Neural cell (in vitro differentiated cells): Measurements from ENCODE around the gene TENM3.

ENCODE experiments used
- CTCF ChIP-seq: fragments of 450-650 bp; IDR thresholded peaks from 2 replicates; pipeline ENCODE4 v1.5.1; 2014; ENCODE audit warnings: antibody characterized with exemption, mild to moderate bottlenecking, moderate library complexity; ENCODE audit not compliant: poor library complexity, severe bottlenecking
- EP300 ChIP-seq: fragments of 450-650 bp; conservative IDR thresholded peaks from 2 replicates; pipeline ENCODE4 v1.6.1; 2014; ENCODE audit warnings: antibody characterized with exemption, mild to moderate bottlenecking, moderate library complexity; ENCODE audit not compliant: poor library complexity, severe bottlenecking
- MXI1 ChIP-seq: fragments of 450-650 bp; conservative IDR thresholded peaks from 2 replicates; pipeline ENCODE4 v1.6.1; 2014; ENCODE audit warnings: antibody characterized with exemption, mild to moderate bottlenecking; ENCODE audit not compliant: poor library complexity, severe bottlenecking
- POLR2AphosphoS5 ChIP-seq: IDR thresholded peaks from 2 replicates; pipeline ENCODE4 v1.6.1; 2012
- RAD21 ChIP-seq: fragments of 450-650 bp; conservative IDR thresholded peaks from 2 replicates; pipeline ENCODE4 v1.6.1; 2014; ENCODE audit warnings: antibody characterized with exemption, mild to moderate bottlenecking, moderate library complexity
- REST ChIP-seq: IDR thresholded peaks from 2 replicates; pipeline ENCODE4 v1.6.1; 2012; ENCODE audit warnings: borderline replicate concordance
- SMC3 ChIP-seq: fragments of 450-650 bp; conservative IDR thresholded peaks from 2 replicates; pipeline ENCODE4 v1.6.1; 2014; ENCODE audit warnings: antibody characterized with exemption, mild to moderate bottlenecking, moderate library complexity; ENCODE audit not compliant: poor library complexity
- TAF1 ChIP-seq: IDR thresholded peaks from 2 replicates; pipeline ENCODE4 v1.6.1; 2012; ENCODE audit warnings: low read depth

- TF ChIP-seq CTCF (no peak), TAF1 (no peak), MXI1 (no peak), POLR2AphosphoS5 (no peak), REST (no peak), EP300 (no peak), RAD21 (no peak), SMC3 (no peak)
These were observed 520.9 kb downstream of the TENM3 start for GRCh38 chr4:182764137-182764536.
